ENCODE measurements around the gene SUSD6. TPM values are rescaled to one million over a fixed set of nuclear protein-coding genes. Genes with fewer than 3 reads are reported as not detected.

SUSD6 gene
- total RNA-seq, 4 donors from 2014 or later, result 54.4 to 66.3 (median 57.7) TPM

GRCh38 chr14:69741055-69741454 lies 129.7 kb downstream of the SUSD6 start:
- Histone ChIP-seq H3K27me3 (no peaks in the 10 kb centered on the region), H3K36me3 (no peaks in the 10 kb centered on the region), H3K4me1 (no peaks in the 10 kb centered on the region), H3K27ac (no peak overlapping the region), H3K9me3 (peaks cover 0 to 5% (median 0%) of the 10 kb centered on the region in 4 donors), H3K4me3 (no peak overlapping the region)
- no peak for DNase-seq (ENCODE audit: low spot score in 2 of 2)
- 92 to 100% methylated on average over 1 of the region's 1 CpG for WGBS, 2 donors
- TF ChIP-seq EP300 (IDR thresholded peaks at IDR 0.05), result no peak
- no peak for TF ChIP-seq CTCF (IDR thresholded peaks at IDR 0.05)

GRCh38 chr14:69749956-69750355 lies 138.6 kb downstream of the SUSD6 start:
- Histone ChIP-seq H3K36me3 (no peaks in the 10 kb centered on the region), H3K4me1 (no peaks in the 10 kb centered on the region), H3K9me3 (no peaks in the 10 kb centered on the region), H3K27me3 (no peaks in the 10 kb centered on the region), H3K4me3 (no peak overlapping the region), H3K27ac (no peak overlapping the region)
- TF ChIP-seq CTCF (IDR thresholded peaks at IDR 0.05), result no peak
- TF ChIP-seq EP300 (IDR thresholded peaks at IDR 0.05), result no peak
- TF ChIP-seq POLR2A (IDR thresholded peaks at IDR 0.05), result no peak
- no peak for DNase-seq (ENCODE audit: low spot score in 2 of 2)
- WGBS, 2 donors, result 38 to 54% methylated on average over 1 of the region's 1 CpG

DNA sequence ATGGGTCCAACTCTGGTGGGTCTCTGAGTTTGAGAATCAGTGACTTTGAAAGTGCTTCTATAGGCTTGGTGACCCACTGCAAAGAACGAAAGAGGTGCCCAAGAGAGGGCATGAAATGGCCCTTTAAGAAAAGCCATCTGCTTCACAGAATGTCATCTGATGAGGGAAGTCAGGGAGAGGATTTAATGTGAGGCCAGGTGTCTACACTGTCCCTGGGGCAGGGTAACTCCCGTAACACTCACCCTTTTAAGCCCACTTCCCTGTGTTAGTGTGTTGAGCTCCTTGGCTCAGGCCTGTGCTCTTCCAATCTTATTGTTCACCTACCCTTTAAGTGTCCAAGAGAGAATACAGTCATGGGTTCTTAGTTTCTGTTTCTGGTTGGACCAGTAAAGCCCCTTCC lies 139.1 kb downstream of the SUSD6 start:
- no peaks in the 10 kb centered on the region for H3K27me3 ChIP-seq
- no peaks in the 10 kb centered on the region for H3K9me3 ChIP-seq
- H3K36me3 ChIP-seq, result no peaks in the 10 kb centered on the region
- 89 to 95% methylated on average over 2 of the region's 2 CpGs for WGBS, 2 donors
- no peak overlapping the region for H3K4me3 ChIP-seq
- no peak for DNase-seq (ENCODE audit: low spot score in 2 of 2)
- H3K27ac ChIP-seq, result no peak overlapping the region
- TF ChIP-seq CTCF (IDR thresholded peaks at IDR 0.05) (no peak), EP300 (IDR thresholded peaks at IDR 0.05) (no peak), POLR2A (IDR thresholded peaks at IDR 0.05) (no peak)
- no peaks in the 10 kb centered on the region for H3K4me1 ChIP-seq

GRCh38 chr14:69752773-69753172 lies 141.4 kb downstream of the SUSD6 start:
- H3K27ac ChIP-seq, result no peak overlapping the region
- 48 to 52% methylated on average over 1 of the region's 1 CpG for WGBS, 2 donors
- DNase-seq (ENCODE audit: low spot score in 2 of 2), result no peak
- no peaks in the 10 kb centered on the region for H3K36me3 ChIP-seq
- no peaks in the 10 kb centered on the region for H3K9me3 ChIP-seq
- H3K4me1 ChIP-seq, result no peaks in the 10 kb centered on the region
- TF ChIP-seq CTCF (IDR thresholded peaks at IDR 0.05), result no peak
- no peak for TF ChIP-seq POLR2A (IDR thresholded peaks at IDR 0.05)
- TF ChIP-seq EP300 (IDR thresholded peaks at IDR 0.05), result no peak
- H3K27me3 ChIP-seq, result no peaks in the 10 kb centered on the region
- H3K4me3 ChIP-seq, result no peak overlapping the region

DNA sequence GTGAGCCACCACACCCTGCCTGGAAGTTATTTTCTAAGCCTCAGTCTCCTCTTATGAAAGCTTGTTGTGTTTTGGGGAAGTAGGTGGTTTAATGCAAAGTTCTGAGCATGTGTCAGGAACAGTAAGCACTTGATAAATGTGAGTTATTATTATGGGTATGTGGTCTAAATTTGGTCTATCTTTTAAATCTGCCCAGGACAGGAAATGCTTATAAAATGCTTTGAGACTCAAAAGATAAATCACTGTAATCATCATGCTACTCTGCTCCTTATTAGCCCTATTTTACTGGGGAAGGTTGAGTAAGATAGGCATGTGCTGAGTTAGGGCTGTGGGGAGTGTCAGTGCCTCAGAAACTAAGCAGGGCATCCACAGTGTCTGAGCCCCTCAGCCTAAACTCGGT lies 142.5 kb downstream of the SUSD6 start:
- H3K27ac ChIP-seq, result no peak overlapping the region
- no peaks in the 10 kb centered on the region for H3K9me3 ChIP-seq

More for the DNA sequence above, 142.5 kb downstream of the SUSD6 start:
- Histone ChIP-seq H3K4me1 (no peaks in the 10 kb centered on the region), H3K36me3 (no peaks in the 10 kb centered on the region), H3K4me3 (no peak overlapping the region), H3K27me3 (no peaks in the 10 kb centered on the region)
- DNase-seq (ENCODE audit: low spot score in 2 of 2), result no peak
- no peak for TF ChIP-seq CTCF (IDR thresholded peaks at IDR 0.05)
- no peak for TF ChIP-seq EP300 (IDR thresholded peaks at IDR 0.05)
- TF ChIP-seq POLR2A (IDR thresholded peaks at IDR 0.05), result no peak
- WGBS, 2 donors, result 62 to 94% methylated on average over 1 of the region's 1 CpG
